ENCODE measurements around the gene CACNA1C. TPM values are rescaled to one million over a fixed set of nuclear protein-coding genes. Genes with fewer than 3 reads are reported as not detected.
A peak's percentile ranks its signal among the peaks of the same experiment; 100 is the strongest.

CACNA1C gene
- total RNA-seq, 1 donor from 2014 or later, result 11.7 TPM

DNA sequence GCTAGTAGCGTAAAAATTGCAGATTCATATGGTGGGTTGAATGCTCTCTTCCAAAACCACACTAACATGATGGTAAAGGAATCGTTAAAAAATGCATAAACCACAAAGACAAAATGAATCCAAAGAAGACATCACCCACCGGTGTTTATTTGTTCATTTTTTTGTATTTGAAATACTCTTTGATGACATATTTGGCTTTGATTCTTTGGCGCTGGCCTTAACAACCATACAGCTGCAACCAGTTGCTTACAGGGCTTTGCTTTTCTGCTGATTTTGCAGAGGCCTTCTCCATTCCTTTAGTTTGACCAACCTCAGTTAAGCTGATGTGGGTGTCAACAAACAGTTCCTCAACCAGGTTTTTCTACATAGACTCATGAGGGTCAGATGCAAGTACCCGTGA is 103.5 kb downstream of the CACNA1C start:
- Mint-ChIP-seq H3K9me3 (ENCODE audit: low read depth) (no peaks in the 10 kb centered on the region), H3K36me3 (ENCODE audit: insufficient read depth) (no peaks in the 10 kb centered on the region), H3K4me1 (ENCODE audit: low read depth) (peaks cover 8% of the 10 kb centered on the region), H3K27ac (no peak overlapping the region), H3K27me3 (peaks cover 10% of the 10 kb centered on the region), H3K4me3 (ENCODE audit: low read depth) (no peak overlapping the region)
- no peak for DNase-seq (ENCODE audit: low spot score, unreplicated experiment)
- TF ChIP-seq, protein P1, sequence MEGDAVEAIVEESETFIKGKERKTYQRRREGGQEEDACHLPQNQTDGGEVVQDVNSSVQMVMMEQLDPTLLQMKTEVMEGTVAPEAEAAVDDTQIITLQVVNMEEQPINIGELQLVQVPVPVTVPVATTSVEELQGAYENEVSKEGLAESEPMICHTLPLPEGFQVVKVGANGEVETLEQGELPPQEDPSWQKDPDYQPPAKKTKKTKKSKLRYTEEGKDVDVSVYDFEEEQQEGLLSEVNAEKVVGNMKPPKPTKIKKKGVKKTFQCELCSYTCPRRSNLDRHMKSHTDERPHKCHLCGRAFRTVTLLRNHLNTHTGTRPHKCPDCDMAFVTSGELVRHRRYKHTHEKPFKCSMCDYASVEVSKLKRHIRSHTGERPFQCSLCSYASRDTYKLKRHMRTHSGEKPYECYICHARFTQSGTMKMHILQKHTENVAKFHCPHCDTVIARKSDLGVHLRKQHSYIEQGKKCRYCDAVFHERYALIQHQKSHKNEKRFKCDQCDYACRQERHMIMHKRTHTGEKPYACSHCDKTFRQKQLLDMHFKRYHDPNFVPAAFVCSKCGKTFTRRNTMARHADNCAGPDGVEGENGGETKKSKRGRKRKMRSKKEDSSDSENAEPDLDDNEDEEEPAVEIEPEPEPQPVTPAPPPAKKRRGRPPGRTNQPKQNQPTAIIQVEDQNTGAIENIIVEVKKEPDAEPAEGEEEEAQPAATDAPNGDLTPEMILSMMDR (IDR thresholded peaks at IDR 0.05; ENCODE audit: unreplicated experiment), result no peak

DNA sequence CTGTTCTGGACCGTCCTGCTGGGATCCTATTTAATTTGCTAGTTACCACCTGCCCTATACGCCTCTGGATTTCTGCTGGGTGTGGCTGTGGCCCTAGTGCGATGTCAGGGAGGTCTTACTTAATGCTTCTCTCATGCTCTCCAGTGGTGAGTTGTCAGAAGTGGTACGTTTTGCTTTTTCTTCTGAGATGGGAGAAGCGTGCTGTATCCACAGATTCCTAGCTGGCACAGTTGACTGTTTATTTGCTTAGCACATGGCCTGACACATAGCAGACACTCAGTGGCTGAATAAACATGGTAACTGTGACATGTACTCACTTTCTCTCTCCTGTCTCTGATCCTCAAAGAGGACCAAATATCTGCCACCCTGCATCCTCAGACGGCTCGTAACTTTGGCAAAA is 107.3 kb downstream of the CACNA1C start:
- H3K4me3 Mint-ChIP-seq (ENCODE audit: low read depth), result no peak overlapping the region
- peak overlapping the region; percentile 85 for H3K27ac Mint-ChIP-seq
- peaks cover 2% of the 10 kb centered on the region for H3K27me3 Mint-ChIP-seq
- TF ChIP-seq, protein P1 (IDR thresholded peaks at IDR 0.05; ENCODE audit: unreplicated experiment), result no peak
- no peaks in the 10 kb centered on the region for H3K36me3 Mint-ChIP-seq (ENCODE audit: insufficient read depth)
- H3K4me1 Mint-ChIP-seq (ENCODE audit: low read depth), result peaks cover 18% of the 10 kb centered on the region
- no peaks in the 10 kb centered on the region for H3K9me3 Mint-ChIP-seq (ENCODE audit: low read depth)
- no peak for DNase-seq (ENCODE audit: low spot score, unreplicated experiment)

DNA sequence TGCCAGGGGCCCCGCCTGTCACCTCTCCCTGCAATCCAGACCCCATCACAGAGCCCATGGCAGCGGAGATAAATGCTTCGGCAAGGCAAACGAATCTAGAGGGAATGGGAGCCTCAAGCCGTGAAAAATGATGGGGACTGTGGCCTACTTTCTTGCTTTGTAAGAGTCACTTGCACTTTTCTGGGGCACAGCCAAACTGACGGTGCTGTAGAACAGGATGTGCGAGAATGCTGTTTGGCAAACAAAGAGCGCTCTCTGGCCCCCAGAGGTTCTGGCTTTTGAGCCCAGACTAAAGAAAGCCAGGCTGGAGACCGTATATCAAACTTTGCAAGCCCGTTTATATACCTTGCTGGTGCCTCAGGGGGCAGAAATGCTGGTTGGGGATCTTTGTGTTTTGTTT is 108.7 kb downstream of the CACNA1C start:
- peaks cover 2% of the 10 kb centered on the region for H3K9me3 Mint-ChIP-seq (ENCODE audit: low read depth)
- no peaks in the 10 kb centered on the region for H3K36me3 Mint-ChIP-seq (ENCODE audit: insufficient read depth)
- peak overlapping the region; percentile 54 for H3K27ac Mint-ChIP-seq
- H3K4me1 Mint-ChIP-seq (ENCODE audit: low read depth), result peaks cover 28% of the 10 kb centered on the region
- no peaks in the 10 kb centered on the region for H3K27me3 Mint-ChIP-seq
- TF ChIP-seq, protein P1 (IDR thresholded peaks at IDR 0.05; ENCODE audit: unreplicated experiment), result no peak
- no peak overlapping the region for H3K4me3 Mint-ChIP-seq (ENCODE audit: low read depth)
- no peak for DNase-seq (ENCODE audit: low spot score, unreplicated experiment)

DNA sequence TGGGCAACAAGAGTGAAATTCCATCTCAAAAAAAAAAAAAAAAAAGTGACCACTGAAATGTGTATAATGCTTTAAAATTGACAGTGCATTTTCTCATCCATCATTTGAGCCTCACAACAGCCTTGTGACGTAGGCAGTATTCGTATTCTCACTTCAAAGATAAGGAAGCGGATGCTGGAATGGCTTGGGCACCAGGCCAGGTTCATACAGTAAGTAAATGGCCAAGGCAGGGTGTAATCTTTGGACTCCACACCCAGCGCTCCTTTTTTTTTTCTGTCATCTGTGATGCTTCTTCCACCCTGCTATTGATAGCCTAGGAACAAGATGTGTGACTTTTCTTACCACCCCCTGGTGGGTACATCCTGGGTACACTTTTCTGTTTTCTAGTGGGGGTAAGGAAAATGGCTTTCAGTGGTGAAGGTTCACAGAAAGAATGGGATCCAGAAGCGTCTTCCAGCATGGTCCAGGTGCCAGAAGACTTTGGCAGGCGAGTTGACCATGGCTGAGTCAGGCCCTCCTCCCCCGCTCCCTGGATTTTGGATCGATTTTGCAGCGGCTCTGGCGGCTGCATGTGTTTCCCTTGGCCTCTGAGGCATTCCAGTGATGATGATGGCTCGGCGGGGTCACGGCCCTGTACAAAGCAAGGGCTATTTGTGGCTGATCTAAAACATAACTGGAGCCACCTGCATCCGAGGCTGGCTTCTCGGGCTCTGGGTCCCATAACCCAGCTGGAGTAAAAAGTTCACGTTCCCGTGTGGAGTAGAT is 110.6 kb downstream of the CACNA1C start:
- H3K9me3 Mint-ChIP-seq (ENCODE audit: low read depth), result peaks cover 9% of the 10 kb centered on the region
- H3K27me3 Mint-ChIP-seq, result peaks cover 2% of the 10 kb centered on the region
- DNase-seq (ENCODE audit: low spot score, unreplicated experiment), result no peak
- H3K4me1 Mint-ChIP-seq (ENCODE audit: low read depth), result peaks cover 28% of the 10 kb centered on the region
- H3K36me3 Mint-ChIP-seq (ENCODE audit: insufficient read depth), result no peaks in the 10 kb centered on the region
- H3K4me3 Mint-ChIP-seq (ENCODE audit: low read depth), result no peak overlapping the region
- TF ChIP-seq, protein P1 (IDR thresholded peaks at IDR 0.05; ENCODE audit: unreplicated experiment), result no peak
- H3K27ac Mint-ChIP-seq, result no peak overlapping the region

DNA sequence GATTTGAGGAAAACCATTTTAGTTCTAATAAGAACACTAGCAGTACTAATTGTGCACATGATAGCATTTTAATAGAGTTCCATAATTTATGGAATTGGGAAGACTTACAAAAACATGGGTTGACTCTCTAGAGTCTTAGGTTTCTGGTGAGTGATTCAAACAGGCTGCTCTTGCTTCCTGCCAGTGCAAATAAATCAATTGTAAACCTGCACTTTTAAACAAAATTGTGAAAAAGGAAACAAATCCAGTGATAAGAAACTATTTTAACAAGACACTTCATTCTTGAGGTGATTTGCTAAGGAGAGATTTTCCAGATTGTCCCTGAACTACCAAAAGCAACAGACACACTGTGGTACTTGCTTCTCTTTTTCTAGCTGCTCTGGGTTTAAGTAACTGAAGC is 112.2 kb downstream of the CACNA1C start:
- Mint-ChIP-seq H3K27ac (no peak overlapping the region), H3K9me3 (ENCODE audit: low read depth) (peaks cover 9% of the 10 kb centered on the region), H3K36me3 (ENCODE audit: insufficient read depth) (no peaks in the 10 kb centered on the region), H3K27me3 (peaks cover 2% of the 10 kb centered on the region), H3K4me3 (ENCODE audit: low read depth) (no peak overlapping the region), H3K4me1 (ENCODE audit: low read depth) (peaks cover 26% of the 10 kb centered on the region)
- no peak for DNase-seq (ENCODE audit: low spot score, unreplicated experiment)
- TF ChIP-seq, protein P1 (IDR thresholded peaks at IDR 0.05; ENCODE audit: unreplicated experiment), result no peak

Measured in progenitor cell of endocrine pancreas (in vitro differentiated cells).